ENCODE measurements around the gene HNRNPM. TPM values are rescaled to one million over a fixed set of nuclear protein-coding genes. Genes with fewer than 3 reads are reported as not detected.

The HNRNPM gene
- total RNA-seq, 2 donors from 2014 or later: 117 to 155 TPM

DNA sequence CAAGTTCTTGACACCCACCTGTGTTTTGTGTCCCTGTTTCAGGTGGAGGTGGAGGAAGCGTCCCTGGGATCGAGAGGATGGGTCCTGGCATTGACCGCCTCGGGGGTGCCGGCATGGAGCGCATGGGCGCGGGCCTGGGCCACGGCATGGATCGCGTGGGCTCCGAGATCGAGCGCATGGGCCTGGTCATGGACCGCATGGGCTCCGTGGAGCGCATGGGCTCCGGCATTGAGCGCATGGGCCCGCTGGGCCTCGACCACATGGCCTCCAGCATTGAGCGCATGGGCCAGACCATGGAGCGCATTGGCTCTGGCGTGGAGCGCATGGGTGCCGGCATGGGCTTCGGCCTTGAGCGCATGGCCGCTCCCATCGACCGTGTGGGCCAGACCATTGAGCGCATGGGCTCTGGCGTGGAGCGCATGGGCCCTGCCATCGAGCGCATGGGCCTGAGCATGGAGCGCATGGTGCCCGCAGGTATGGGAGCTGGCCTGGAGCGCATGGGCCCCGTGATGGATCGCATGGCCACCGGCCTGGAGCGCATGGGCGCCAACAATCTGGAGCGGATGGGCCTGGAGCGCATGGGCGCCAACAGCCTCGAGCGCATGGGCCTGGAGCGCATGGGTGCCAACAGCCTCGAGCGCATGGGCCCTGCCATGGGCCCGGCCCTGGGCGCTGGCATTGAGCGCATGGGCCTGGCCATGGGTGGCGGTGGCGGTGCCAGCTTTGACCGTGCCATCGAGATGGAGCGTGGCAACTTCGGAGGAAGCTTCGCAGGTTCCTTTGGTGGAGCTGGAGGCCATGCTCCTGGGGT, 41.0 kb downstream of the HNRNPM start:
- DNase-seq (ENCODE audit: low spot score): no peak
- no peak for ATAC-seq (ENCODE audit: insufficient number of reproducible peaks, low FRiP score, low read depth)
- no peak for TF ChIP-seq CTCF (IDR thresholded peaks at IDR 0.05)
- H3K9me3 ChIP-seq: no peaks in the 10 kb centered on the region
- no peak overlapping the region for H3K4me3 ChIP-seq
- peaks cover 52% of the 10 kb centered on the region for H3K36me3 ChIP-seq
- H3K27me3 ChIP-seq (replicated peaks; ENCODE audit: insufficient read depth): no peaks in the 10 kb centered on the region
- H3K27ac ChIP-seq: no peak overlapping the region
- H3K4me1 ChIP-seq (ENCODE audit: control insufficient read depth in 1 of 2, low read depth in 2 of 2): no peaks in the 10 kb centered on the region

DNA sequence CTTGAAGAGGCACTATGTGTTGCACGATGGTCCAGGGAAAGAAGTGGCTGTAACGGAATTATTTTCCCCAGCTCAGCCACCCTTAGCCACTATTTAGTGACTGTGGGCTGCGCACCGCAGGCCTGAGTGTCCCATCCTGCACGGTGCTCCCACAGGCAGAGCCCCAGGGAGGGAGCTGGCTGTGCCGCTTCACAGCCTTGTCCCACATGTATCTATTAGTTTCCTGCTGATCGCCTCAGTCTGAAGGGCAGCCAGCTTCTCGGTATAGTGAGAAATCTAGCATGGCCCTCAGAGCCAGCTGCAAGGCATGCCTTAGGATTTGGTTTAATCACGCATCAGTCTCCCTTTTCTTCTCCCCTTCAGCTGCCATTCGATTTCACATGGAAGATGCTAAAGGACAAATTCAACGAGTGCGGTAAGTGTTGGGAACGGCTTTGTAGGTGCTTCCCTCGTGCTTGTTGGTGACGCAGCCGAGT, 41.9 kb downstream of the HNRNPM start:
- TF ChIP-seq CTCF (IDR thresholded peaks at IDR 0.05): no peak
- no peak overlapping the region for H3K27ac ChIP-seq
- H3K4me1 ChIP-seq (ENCODE audit: control insufficient read depth in 1 of 2, low read depth in 2 of 2): no peaks in the 10 kb centered on the region
- ATAC-seq (ENCODE audit: insufficient number of reproducible peaks, low FRiP score, low read depth) (no peak), DNase-seq (ENCODE audit: low spot score) (no peak)
- H3K9me3 ChIP-seq: no peaks in the 10 kb centered on the region
- H3K27me3 ChIP-seq (replicated peaks; ENCODE audit: insufficient read depth): no peaks in the 10 kb centered on the region
- H3K4me3 ChIP-seq: no peak overlapping the region
- H3K36me3 ChIP-seq: peaks cover 52% of the 10 kb centered on the region

GRCh38 chr19:8487137-8487851, 42.5 kb downstream of the HNRNPM start:
- TF ChIP-seq CTCF (IDR thresholded peaks at IDR 0.05): no peak
- peaks cover 52% of the 10 kb centered on the region for H3K36me3 ChIP-seq
- no peaks in the 10 kb centered on the region for H3K27me3 ChIP-seq (replicated peaks; ENCODE audit: insufficient read depth)
- no peaks in the 10 kb centered on the region for H3K4me1 ChIP-seq (ENCODE audit: control insufficient read depth in 1 of 2, low read depth in 2 of 2)
- ATAC-seq (ENCODE audit: insufficient number of reproducible peaks, low FRiP score, low read depth) (no peak), DNase-seq (ENCODE audit: low spot score) (no peak)
- H3K9me3 ChIP-seq: no peaks in the 10 kb centered on the region
- no peak overlapping the region for H3K27ac ChIP-seq
- H3K4me3 ChIP-seq: no peak overlapping the region

- no peaks in the 10 kb centered on the region for H3K4me1 ChIP-seq (ENCODE audit: control insufficient read depth in 1 of 2, low read depth in 2 of 2)
- H3K36me3 ChIP-seq: peaks cover 46% of the 10 kb centered on the region
- no peaks in the 10 kb centered on the region for H3K27me3 ChIP-seq (replicated peaks; ENCODE audit: insufficient read depth)
- no peak overlapping the region for H3K4me3 ChIP-seq
- no peak for TF ChIP-seq CTCF (IDR thresholded peaks at IDR 0.05)
- ATAC-seq (ENCODE audit: insufficient number of reproducible peaks, low FRiP score, low read depth) (no peak), DNase-seq (ENCODE audit: low spot score) (no peak)
- no peaks in the 10 kb centered on the region for H3K9me3 ChIP-seq
- H3K27ac ChIP-seq: no peak overlapping the region
Measured at GRCh38 chr19:8488365-8488764, 43.6 kb downstream of the HNRNPM start.
